Gastroesophageal sphincter (tissue), 4 donors: ENCODE data around the gene PHLPP1. TPM values are rescaled to one million over a fixed set of nuclear protein-coding genes. Genes with fewer than 3 reads are reported as not detected.

Source experiments
- ATAC-seq: fragments of 150-250 bp; one replicate; pipeline ENCODE4 v1.9.1; 2016; ENCODE audit warnings: mild to moderate bottlenecking, moderate library complexity
- H3K27ac ChIP-seq, 4 donors: fragments of 200-600 bp; sonication (generic) in 3 of 4; 1 replicate in 3 of 4; 2 replicates in 1 of 4; pipeline ENCODE4 v1.5.1; 2016 to 2019
- H3K27me3 ChIP-seq: fragments of 200-600 bp; sonication (generic); one replicate; pipeline ENCODE4 v1.5.1; 2019
- H3K36me3 ChIP-seq, 2 donors: fragments of 200-600 bp; sonication (generic); one replicate each; pipeline ENCODE4 v1.5.1; 2019; ENCODE audit warnings: control low read depth in 1 of 2
- H3K4me1 ChIP-seq, 3 donors: fragments of 200-600 bp; sonication (generic); 1 replicate in 2 of 3; 2 replicates in 1 of 3; pipeline ENCODE4 v1.5.1; 2016 to 2019; ENCODE audit warnings: control low read depth in 2 of 3
- H3K4me3 ChIP-seq, 2 donors: fragments of 200-600 bp; sonication (generic); one replicate each; pipeline ENCODE4 v1.5.1; 2019; ENCODE audit warnings: mild to moderate bottlenecking in 1 of 2, moderate library complexity in 1 of 2
- H3K9me3 ChIP-seq, 3 donors: fragments of 200-600 bp; sonication (generic); one replicate each; pipeline ENCODE4 v1.5.1; 2017 to 2019; ENCODE audit warnings: control low read depth in 2 of 3
- EP300 ChIP-seq: sonication (generic); formaldehyde crosslinking; IDR thresholded peaks from one replicate; pipeline ENCODE4 v1.6.1; 2017; ENCODE audit warnings: antibody characterized with exemption, mild to moderate bottlenecking
- POLR2A ChIP-seq, 2 donors: fragments of 450-650 bp; IDR thresholded peaks; one replicate each; pipeline ENCODE4 v1.6.1; 2017; ENCODE audit warnings: antibody characterized with exemption in 2 of 2, mild to moderate bottlenecking in 2 of 2, moderate library complexity in 1 of 2
- POLR2AphosphoS5 ChIP-seq: sonication (generic); formaldehyde crosslinking; IDR thresholded peaks from one replicate; pipeline ENCODE4 v1.6.1; 2017; ENCODE audit warnings: antibody characterized with exemption
- WGBS, 2 donors: methylation state at CpG; one replicate each; pipeline ENCODE4 v1.1.5; 2018; ENCODE audit warnings: low coverage in 1 of 2; 5-methylcytosine and 5-hydroxymethylcytosine counted together
- total RNA-seq, 4 donors: library from RNA; depleted of rRNA; stranded (reverse); fragments of >200 nt; gene quantifications; one replicate each; pipeline ENCODE4 v1.1.0, GENCODE V29; 2016
- TF ChIP-seq, protein P1 (sequence below), 4 experiments: fragments of 200-600 bp in 2 of 4; fragments of 450-650 bp in 2 of 4; sonication (generic) in 1 of 4; IDR thresholded peaks; one replicate each; pipeline ENCODE4 v1.5.1; 2017 to 2019; ENCODE audit warnings: antibody characterized with exemption in 4 of 4, mild to moderate bottlenecking in 2 of 4, moderate library complexity in 2 of 4

PHLPP1 gene
- total RNA-seq, 4 donors from 2014 or later: 10.8 to 19.1 (median 16.3) TPM

DNA sequence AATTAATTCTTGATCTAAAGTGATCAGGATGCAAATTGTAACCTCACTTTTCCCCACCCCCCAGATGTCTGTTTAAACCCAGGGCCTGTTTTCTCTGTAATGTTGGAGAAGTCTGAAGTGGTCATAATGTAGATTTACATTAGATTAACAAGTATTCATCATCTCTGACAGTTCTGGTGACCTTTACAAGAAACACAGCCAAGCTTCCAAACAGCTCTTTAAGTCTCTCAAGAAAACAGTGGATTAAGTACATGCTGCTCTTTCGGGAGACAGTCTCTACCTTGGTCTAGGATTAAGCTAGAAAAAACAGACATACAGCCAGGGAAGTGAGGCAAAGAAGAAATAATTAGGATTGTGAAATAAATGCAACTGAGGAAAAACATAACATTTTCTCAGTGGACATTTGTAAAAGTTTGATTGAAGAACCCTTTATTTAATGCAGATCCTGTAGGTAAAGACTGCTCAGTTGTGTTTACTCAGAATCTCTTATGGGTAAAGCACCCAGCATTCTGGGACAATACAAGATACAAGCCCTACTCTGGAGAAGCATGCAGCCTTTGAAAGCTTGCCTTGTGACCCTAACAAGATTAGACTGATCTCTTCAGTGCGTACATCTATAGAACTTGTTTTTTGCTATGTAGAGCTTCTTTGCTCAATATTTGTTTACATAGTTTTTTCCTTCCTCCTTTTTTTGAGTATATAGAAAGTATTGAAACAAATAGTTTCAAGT, 203.9 kb downstream of the PHLPP1 start:
- TF ChIP-seq EP300 (no peak), POLR2A (IDR thresholded peaks at IDR 0.05) (no peak), POLR2AphosphoS5 (no peak)
- TF ChIP-seq, protein P1, sequence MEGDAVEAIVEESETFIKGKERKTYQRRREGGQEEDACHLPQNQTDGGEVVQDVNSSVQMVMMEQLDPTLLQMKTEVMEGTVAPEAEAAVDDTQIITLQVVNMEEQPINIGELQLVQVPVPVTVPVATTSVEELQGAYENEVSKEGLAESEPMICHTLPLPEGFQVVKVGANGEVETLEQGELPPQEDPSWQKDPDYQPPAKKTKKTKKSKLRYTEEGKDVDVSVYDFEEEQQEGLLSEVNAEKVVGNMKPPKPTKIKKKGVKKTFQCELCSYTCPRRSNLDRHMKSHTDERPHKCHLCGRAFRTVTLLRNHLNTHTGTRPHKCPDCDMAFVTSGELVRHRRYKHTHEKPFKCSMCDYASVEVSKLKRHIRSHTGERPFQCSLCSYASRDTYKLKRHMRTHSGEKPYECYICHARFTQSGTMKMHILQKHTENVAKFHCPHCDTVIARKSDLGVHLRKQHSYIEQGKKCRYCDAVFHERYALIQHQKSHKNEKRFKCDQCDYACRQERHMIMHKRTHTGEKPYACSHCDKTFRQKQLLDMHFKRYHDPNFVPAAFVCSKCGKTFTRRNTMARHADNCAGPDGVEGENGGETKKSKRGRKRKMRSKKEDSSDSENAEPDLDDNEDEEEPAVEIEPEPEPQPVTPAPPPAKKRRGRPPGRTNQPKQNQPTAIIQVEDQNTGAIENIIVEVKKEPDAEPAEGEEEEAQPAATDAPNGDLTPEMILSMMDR (IDR thresholded peaks at IDR 0.05): no peak
- ATAC-seq: no peak
- Histone ChIP-seq H3K4me1 (peaks cover 0 to 21% (median 0%) of the 10 kb centered on the region in 3 donors), H3K36me3 (peaks cover 0 to 5% of the 10 kb centered on the region in 2 donors), H3K27ac (peak overlapping the region; percentile 9 to 34 (median 22)), H3K9me3 (no peaks in the 10 kb centered on the region), H3K27me3 (no peaks in the 10 kb centered on the region), H3K4me3 (no peak overlapping the region)
- WGBS, 2 donors: 23 to 34% methylated on average over 2 of the region's 2 CpGs

DNA sequence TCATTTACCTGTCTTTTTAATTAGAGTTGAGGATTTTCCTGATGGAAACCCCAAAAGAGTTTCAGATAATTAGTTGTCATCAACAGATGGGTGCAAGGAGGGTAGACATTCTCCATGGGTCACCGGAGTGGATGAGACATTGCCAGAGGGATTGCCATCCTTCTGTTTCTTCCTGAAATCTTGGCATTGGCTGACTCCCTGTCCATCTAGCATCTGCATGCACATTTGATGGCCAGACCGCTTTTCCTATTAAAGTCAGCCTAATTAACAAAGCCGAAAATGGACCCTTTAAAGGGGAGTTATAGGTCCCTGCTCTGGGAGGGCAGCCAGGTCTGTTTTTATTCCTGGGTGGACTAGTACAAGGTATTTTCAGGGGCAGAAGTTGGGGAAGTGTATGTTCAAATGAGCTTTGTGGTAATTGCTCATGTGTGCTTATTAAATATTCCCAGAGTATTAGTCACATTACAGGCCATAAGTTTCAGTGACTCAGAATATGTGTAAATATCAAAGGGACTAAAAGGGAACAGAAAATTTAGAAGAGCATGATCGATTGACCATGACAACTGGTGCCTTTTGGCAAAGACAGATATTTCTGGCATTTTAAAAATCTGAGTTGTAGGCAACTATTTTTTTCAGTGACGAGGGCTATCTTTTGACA, 209.8 kb downstream of the PHLPP1 start:
- Histone ChIP-seq H3K27me3 (no peaks in the 10 kb centered on the region), H3K4me3 (no peak overlapping the region), H3K4me1 (peaks cover 0 to 4% (median 0%) of the 10 kb centered on the region in 3 donors), H3K9me3 (no peaks in the 10 kb centered on the region), H3K36me3 (peaks cover 0 to 5% of the 10 kb centered on the region in 2 donors), H3K27ac (no peak overlapping the region)
- WGBS, 2 donors: 89 to 94% methylated on average over 4 to 5 of the region's 5 CpGs
- ATAC-seq: no peak
- no peak for TF ChIP-seq EP300
- no peak for TF ChIP-seq POLR2A (IDR thresholded peaks at IDR 0.05)
- no peak for TF ChIP-seq POLR2AphosphoS5
- TF ChIP-seq, protein P1 (IDR thresholded peaks at IDR 0.05): no peak

DNA sequence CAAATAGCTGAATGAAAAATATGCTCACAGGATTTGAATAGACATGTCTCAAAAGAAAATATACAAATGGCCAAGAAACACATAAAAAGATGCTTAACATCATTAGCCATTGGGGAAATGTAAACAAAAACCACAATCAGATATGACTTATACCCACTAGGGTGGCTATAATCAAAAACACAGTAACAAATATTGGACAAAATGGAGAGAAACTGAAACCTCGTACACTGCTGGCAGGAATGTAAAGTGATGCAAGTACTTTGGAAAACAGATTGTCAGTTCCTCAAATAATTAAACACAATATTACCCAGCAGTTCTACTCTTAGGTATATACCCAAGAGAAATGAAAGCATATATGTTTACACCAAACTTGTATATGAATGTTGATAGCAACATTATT, 213.0 kb downstream of the PHLPP1 start:
- Histone ChIP-seq H3K36me3 (no peaks in the 10 kb centered on the region), H3K4me3 (no peak overlapping the region), H3K27me3 (no peaks in the 10 kb centered on the region), H3K4me1 (no peaks in the 10 kb centered on the region), H3K27ac (no peak overlapping the region), H3K9me3 (no peaks in the 10 kb centered on the region)
- ATAC-seq: no peak
- TF ChIP-seq, protein P1 (IDR thresholded peaks at IDR 0.05): no peak
- TF ChIP-seq POLR2AphosphoS5: no peak
- WGBS, 2 donors: 77 to 90% methylated on average over 1 of the region's 1 CpG

DNA sequence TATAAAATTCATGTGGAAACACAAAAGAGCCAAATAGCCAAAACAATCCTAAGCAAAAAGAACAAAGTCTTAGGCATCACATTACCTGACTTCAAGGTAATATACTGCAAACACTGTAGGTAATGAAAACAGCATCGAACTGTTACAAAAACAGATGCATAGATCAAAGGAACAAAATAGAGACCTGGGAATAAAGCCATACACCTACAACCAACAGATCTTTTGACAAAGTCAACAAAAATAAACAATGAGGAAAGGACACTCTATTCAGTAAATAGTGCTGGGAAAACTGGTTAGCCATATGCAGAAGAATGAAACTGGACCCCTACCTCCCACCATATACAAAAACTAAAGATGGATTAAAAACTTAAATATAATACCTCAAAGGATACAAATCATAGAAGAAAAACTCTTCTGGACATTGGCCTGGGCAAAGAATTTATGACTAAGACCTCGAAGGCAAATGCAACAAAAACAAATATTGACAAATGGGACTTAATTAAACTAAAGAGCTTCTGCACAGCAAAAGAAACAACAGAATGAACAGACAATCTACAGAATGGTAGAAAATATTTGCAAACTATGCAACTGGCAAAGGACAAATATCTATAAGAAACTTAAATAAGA, 218.0 kb downstream of the PHLPP1 start:
- Histone ChIP-seq H3K9me3 (no peaks in the 10 kb centered on the region), H3K4me3 (no peak overlapping the region), H3K27me3 (no peaks in the 10 kb centered on the region), H3K36me3 (no peaks in the 10 kb centered on the region), H3K27ac (no peak overlapping the region), H3K4me1 (peaks cover 6 to 26% (median 9%) of the 10 kb centered on the region in 3 donors)
- WGBS, 2 donors: 88 to 96% methylated on average over 2 of the region's 2 CpGs
- no peak for ATAC-seq
- TF ChIP-seq POLR2AphosphoS5: no peak
- no peak for TF ChIP-seq POLR2A (IDR thresholded peaks at IDR 0.05)
- TF ChIP-seq, protein P1 (IDR thresholded peaks at IDR 0.05): no peak
- TF ChIP-seq EP300: no peak
